ENCODE measurements around the gene MRPL34.

The MRPL34 gene

DNA sequence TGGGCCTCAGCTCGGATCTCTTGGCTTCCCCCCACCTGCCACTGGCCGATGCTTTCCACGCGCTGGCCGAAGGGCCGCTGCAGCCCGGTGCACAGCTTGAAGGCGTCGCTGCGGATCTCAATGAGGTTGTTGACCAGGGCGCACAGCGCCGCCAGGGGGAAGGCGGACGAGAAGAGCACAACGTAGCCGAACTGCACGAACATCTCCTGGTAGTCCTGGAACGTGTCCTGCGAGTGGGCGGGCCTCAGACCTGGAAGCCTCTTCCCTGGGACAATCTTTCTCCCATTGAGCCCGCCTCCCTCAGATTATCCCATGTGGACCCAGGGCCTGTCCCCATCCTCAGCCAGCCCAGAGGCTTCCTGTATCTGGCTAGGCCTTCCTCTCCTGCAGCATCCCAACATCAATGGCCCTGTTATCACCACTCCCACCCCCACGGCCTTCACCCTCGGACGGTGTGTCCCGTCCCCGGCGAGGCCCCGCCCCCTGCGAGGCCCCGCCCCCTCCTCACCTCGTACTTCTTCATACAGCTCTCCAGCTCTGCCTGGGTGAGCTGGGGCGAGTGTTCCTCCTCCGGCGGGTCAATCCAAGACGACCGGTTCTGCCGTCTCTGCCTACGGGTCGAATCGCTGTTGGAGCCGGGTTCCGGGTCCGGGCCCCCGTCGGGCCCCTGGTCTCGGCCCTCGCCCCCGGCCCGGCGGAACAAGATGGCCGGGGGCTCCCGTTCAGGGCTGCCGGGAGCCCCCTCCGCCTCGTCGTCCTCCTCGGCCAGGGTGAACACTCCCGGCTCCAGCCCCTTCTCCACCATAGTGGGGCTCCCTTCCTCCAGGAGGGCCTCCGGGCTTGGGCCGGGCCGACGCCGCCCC, 22.2 kb downstream of the MRPL34 start:
- peaks cover 30% of the 10 kb centered on the region for H3K27me3 Mint-ChIP-seq
- peak overlapping the region; percentile 71 for H3K4me3 Mint-ChIP-seq

DNA sequence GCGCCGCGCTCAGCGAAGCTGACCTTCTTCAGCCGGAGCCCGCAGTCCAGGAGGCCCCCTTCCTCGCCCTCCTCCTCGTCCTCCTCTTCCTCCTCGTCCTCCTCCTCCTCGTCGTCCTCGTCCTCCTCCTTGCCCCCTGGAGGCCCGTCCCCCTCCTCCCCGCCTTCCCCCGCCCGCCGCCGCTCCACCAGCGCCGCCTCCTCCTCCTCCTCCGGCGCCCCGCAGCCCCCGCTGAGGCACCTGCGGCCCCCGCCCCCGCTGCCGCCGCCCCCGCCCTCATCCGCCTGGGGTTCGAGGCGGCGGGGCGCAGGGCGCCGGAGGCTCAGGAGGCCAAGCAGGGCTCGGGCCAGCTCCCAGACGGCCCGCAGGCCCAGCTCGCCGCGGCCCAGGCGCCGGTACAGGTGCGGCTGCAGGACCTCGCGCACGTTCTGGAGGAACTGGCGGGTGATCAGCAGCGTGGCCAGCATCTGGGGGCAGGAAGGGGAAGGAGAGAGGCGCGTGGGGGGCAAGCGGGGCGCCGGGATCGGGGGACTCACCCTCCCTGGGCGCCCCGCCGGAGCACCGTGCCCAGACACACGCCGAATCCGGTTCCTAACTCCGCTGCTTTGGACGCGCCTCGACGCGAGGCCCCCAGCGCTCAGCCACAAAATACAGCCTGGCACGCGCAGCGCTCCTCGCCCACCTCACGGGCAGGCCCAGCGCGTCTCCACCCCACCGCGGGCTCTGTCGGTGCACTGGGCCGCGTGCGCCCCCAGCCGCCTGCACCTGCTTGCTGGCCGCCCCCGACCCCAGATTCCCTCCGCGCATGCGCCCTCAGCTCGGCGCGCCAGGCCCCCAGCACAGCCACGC, 23.1 kb downstream of the MRPL34 start:
- Mint-ChIP-seq H3K36me3 (no peaks in the 10 kb centered on the region), H3K4me1 (peaks cover 19% of the 10 kb centered on the region)

More for the DNA sequence above, 22.2 kb downstream of the MRPL34 start:
- H3K36me3 Mint-ChIP-seq = peaks cover under 1% of the 10 kb centered on the region
- H3K27ac Mint-ChIP-seq = peak overlapping the region; percentile 48
- peaks cover 13% of the 10 kb centered on the region for H3K4me1 Mint-ChIP-seq
- H3K9me3 Mint-ChIP-seq = peaks cover 2% of the 10 kb centered on the region
- ATAC-seq = peak; percentile 75

DNA sequence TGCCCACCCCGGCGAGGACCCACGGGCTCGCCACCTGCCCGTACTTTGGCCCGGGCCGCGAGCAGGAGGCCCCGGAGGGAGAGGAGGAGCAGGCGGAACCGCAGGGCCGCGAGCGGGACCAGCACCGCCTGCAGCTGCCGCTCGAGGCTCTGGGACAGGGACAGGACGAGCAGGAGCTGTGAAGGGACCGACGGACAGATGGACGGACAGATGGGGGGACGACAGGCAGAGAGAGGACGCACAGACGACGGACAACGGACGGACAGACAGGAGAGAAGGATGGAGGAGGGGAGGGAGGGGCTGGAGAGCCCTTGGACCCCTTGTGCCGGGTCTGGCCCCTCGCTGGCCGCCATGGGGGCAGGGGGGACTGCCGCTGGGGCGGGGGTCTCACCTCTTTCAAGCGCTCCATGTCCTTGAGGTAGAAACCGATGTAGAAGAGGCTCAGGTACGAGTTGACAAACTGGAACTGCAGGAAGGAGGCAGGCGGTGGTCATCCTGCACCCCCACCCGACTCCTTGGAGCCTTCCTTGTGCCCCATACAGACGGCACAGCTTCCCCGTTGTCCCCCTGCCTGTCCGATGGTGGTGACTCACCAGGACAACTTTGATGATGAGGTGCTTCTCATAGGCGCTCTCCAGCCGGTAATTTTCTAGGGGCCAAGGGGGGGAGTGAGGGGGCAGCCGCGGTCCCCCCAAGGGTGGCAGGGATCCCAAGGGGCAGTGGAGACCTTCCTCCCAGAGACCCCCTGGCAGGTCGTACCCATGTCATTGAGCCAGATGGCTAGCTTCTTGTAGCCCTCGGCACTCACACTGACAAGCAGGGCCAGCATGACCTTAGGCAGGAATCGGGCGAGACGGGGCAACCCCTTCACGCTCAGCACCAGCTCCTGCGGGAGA, 23.9 kb downstream of the MRPL34 start:
- H3K27ac Mint-ChIP-seq = no peak overlapping the region
- H3K4me1 Mint-ChIP-seq = peaks cover 25% of the 10 kb centered on the region
- peaks cover 39% of the 10 kb centered on the region for H3K27me3 Mint-ChIP-seq
- peaks cover 2% of the 10 kb centered on the region for H3K9me3 Mint-ChIP-seq
- no peak for ATAC-seq
- no peaks in the 10 kb centered on the region for H3K36me3 Mint-ChIP-seq
- peak overlapping the region; percentile 21 for H3K4me3 Mint-ChIP-seq

More for the DNA sequence above, 23.1 kb downstream of the MRPL34 start:
- Mint-ChIP-seq H3K27me3 (peaks cover 34% of the 10 kb centered on the region), H3K4me3 (peak overlapping the region; percentile 71), H3K9me3 (peaks cover 2% of the 10 kb centered on the region), H3K27ac (peak overlapping the region; percentile 48)
- peak; percentile 3 for ATAC-seq

DNA sequence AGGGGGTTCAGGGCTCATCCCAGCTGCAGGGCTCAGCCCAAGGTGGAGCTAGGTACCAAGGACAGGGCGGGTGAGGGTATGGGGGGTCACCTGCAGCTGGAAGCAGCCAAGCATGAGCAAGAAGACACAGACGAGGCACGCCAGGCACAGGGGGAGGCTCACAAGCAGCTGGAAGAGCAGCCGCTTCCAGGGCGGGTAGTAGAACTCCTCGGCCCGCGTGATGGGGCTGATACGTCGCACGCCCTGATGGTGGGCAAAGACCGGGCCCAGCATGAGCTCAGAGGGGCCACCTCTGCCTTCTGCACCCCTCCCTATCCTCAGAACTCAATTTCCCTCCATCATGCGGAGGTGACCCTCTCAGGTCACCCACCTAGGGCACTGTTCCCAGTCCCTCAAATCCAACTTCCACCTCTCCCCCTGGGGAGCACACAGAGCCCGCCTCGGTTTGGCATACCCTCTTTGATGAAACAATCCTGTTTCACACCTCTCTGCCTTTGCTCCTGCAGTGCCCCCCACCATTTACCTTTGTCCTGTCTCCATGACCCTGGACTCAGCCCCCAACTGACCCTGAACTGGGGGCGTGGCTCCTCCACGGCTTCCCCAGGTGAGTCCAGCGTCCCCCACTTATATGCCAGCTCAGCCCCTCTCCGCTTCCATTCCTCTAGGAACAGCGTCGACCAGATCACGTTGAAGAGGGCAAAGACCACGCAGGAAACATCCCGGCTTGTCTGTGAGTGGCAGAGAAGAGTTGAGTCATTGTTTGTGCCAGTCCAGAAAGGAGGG, 24.8 kb downstream of the MRPL34 start:
- peaks cover 39% of the 10 kb centered on the region for H3K27me3 Mint-ChIP-seq
- peak overlapping the region; percentile 22 for H3K4me3 Mint-ChIP-seq
- ATAC-seq = no peak
- peaks cover 31% of the 10 kb centered on the region for H3K4me1 Mint-ChIP-seq
- no peak overlapping the region for H3K27ac Mint-ChIP-seq
- no peaks in the 10 kb centered on the region for H3K36me3 Mint-ChIP-seq
- H3K9me3 Mint-ChIP-seq = peaks cover 2% of the 10 kb centered on the region

- Mint-ChIP-seq H3K4me1 (peaks cover 32% of the 10 kb centered on the region), H3K27ac (no peak overlapping the region), H3K9me3 (peaks cover 2% of the 10 kb centered on the region), H3K36me3 (no peaks in the 10 kb centered on the region), H3K27me3 (peaks cover 39% of the 10 kb centered on the region), H3K4me3 (no peak overlapping the region)
- no peak for ATAC-seq
Observed at GRCh38 chr19:17331045-17331558, 25.4 kb downstream of the MRPL34 start.

- Mint-ChIP-seq H3K27me3 (peaks cover 39% of the 10 kb centered on the region), H3K27ac (no peak overlapping the region), H3K4me1 (peaks cover 40% of the 10 kb centered on the region), H3K36me3 (no peaks in the 10 kb centered on the region), H3K4me3 (no peak overlapping the region), H3K9me3 (peaks cover 2% of the 10 kb centered on the region)
- ATAC-seq = no peak
Observed at GRCh38 chr19:17332360-17332676, 26.6 kb downstream of the MRPL34 start.

- Mint-ChIP-seq H3K4me3 (no peak overlapping the region), H3K4me1 (peaks cover 40% of the 10 kb centered on the region), H3K27ac (no peak overlapping the region), H3K9me3 (peaks cover 2% of the 10 kb centered on the region), H3K27me3 (peaks cover 39% of the 10 kb centered on the region), H3K36me3 (no peaks in the 10 kb centered on the region)
- no peak for ATAC-seq
Observed at GRCh38 chr19:17332677-17333581, 27.3 kb downstream of the MRPL34 start.

- peaks cover 39% of the 10 kb centered on the region for H3K27me3 Mint-ChIP-seq
- H3K4me3 Mint-ChIP-seq = peak overlapping the region; percentile 24
- H3K36me3 Mint-ChIP-seq = no peaks in the 10 kb centered on the region
- peak overlapping the region; percentile 26 for H3K27ac Mint-ChIP-seq
- peaks cover 2% of the 10 kb centered on the region for H3K9me3 Mint-ChIP-seq
- peak; percentile 31 for ATAC-seq
- peaks cover 49% of the 10 kb centered on the region for H3K4me1 Mint-ChIP-seq
Observed at GRCh38 chr19:17333611-17334413, 28.1 kb downstream of the MRPL34 start.

GRCh38 chr19:17334414-17335409, 29.0 kb downstream of the MRPL34 start, which contains the start of gene ANO8:
TSS of gene ANO8 (minus strand) at chr19:17334855. CDS start at chr19:17334670, 185 bp downstream.
- Mint-ChIP-seq H3K4me3 (peak within 1 kb of the TSS; percentile 77), H3K4me1 (peaks cover 49% of the 10 kb centered on the region), H3K9me3 (peaks cover 2% of the 10 kb centered on the region), H3K36me3 (no peaks in the 10 kb centered on the region), H3K27ac (peak within 1 kb of the TSS; percentile 26), H3K27me3 (peaks cover 37% of the 10 kb centered on the region)
- peak; percentile 82 for ATAC-seq

GRCh38 chr19:17335575-17335974, 29.9 kb downstream of the MRPL34 start:
- Mint-ChIP-seq H3K9me3 (peaks cover 2% of the 10 kb centered on the region), H3K36me3 (peaks cover 5% of the 10 kb centered on the region), H3K4me1 (peaks cover 48% of the 10 kb centered on the region), H3K4me3 (no peak overlapping the region), H3K27ac (no peak overlapping the region), H3K27me3 (peaks cover 29% of the 10 kb centered on the region)
- no peak for ATAC-seq

DNA sequence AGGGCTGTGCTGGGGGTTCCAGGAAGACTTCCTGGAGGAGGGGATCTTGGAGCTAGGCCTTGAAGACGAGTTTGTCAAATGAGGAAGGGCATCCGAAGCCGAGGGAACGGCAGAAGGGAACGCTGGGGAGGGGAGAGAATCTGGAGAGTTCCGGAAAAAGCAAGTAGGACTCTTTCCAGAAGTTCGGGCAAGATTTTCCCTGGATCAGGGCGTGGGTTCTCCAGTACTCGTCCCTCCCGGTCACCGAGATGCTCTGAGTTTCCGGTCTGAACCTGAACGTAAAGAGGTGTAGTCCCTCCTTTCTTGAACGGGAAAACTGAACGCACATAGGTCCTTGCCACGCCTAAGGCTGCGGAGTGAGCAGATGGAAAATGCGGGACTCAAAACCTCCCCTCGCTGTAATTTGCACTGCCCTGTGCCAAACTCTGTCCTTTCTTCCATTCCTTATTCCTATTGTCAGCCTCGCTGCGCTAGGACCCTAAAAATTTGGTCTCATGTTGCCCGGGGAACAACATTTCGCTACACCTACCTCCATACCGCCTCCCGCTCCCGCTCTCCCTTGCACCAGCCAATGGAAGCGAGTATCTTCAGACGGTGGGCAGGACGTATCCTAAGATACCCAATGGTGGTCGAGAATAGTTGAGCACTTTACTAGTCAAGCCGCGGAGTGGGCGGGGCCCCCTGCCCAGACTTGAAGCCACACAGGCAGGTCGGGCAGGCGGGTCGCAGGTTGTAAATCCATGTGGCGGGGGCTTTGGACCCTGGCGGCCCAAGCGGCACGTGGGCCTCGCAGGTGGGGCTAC, 31.4 kb downstream of the MRPL34 start, which contains the start of gene GTPBP3:
GTPBP3 (plus strand) TSS at position 682 of the 803 bp plus-strand sequence; CDS start at position 741, 59 bp downstream.
- Mint-ChIP-seq H3K4me3 (peak within 1 kb of the TSS; percentile 97), H3K36me3 (peaks cover 15% of the 10 kb centered on the region), H3K27ac (peak within 1 kb of the TSS; percentile 96), H3K27me3 (peaks cover 20% of the 10 kb centered on the region), H3K9me3 (peaks cover 2% of the 10 kb centered on the region), H3K4me1 (peaks cover 52% of the 10 kb centered on the region)
- ATAC-seq = peak; percentile 95
